HG02571 (cell line): ENCODE measurements around the gene PTGR1.
"Not testable (repeated sequence)": the region's sequence is repeated elsewhere in the genome, so short reads cannot be mapped to it uniquely, and the experiment has no call there.

Experiments
- ATAC-seq: cut with Tn5 transposase; IDR thresholded peaks from one replicate; pipeline ENCODE4 v1.9.1; 2021; ENCODE audit warnings: mild to moderate bottlenecking, moderate library complexity; ENCODE audit not compliant: unreplicated experiment

The PTGR1 gene

DNA sequence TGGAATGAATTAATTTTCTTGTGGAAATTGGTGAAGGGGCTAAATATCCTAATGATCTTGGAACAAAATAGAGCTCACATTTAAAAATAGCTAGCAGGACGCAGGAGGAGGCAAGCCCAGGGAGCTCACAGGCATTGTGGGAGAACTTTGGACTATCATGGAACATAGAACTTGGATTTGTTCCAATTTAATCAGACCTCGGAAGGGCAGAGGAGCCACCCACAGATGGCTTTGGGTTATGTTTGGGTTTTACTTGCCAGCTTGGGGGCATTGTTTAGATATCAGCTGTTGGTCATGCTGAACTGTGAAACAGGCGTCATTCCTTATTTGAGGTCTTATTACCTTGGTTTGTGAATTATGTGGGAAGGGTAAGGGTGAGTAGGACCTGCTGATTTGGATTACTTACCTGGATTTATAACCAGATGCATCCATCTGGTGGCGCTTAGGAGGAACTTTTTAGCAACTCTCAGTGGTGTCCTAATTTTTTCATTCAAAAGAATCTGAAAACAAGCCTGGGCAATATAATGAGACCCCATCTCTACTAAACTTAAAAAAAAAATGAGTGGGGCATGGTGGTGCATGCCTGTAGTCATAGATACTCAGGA, 14.1 kb upstream of the PTGR1 start:
- ATAC-seq = no peak

DNA sequence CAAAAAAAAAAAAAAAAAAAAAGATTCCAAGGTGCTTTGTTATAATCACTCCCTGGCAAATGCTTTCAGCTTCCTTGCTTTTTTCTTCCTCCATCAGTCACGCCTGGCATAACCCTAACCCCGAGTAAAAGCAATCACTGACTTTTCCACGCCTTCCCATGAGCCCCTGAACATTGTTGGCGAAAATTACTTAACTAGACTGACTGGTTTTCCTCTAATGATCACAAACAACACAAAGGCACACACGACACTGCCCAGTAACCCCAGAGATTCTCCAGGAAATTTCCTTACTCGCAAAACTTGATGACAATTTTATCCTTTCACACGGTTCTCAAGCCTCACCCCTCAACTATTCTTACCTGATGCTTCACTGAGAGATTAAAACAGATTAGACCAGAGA, 11.4 kb upstream of the PTGR1 start:
- ATAC-seq = no peak

DNA sequence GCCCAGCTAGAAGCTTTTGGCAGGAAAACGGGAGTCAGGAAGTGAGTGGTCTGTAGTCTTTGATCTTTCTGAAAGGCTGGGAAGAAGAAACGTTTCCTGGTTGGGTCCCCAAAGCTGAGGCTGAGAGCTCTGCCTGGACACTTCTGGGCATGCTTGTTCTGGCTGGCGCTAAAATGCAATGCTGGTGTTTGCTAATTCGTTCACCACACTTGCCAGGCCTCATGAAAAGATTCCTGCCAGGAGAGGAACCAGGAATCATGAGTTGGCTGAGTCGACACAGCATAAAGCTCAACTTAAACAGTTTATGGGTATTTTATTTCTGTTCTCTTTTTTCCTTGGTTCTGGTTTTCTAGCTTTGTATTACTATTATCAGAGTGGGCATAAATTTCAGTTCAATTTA, 10.7 kb upstream of the PTGR1 start:
- ATAC-seq = no peak

DNA sequence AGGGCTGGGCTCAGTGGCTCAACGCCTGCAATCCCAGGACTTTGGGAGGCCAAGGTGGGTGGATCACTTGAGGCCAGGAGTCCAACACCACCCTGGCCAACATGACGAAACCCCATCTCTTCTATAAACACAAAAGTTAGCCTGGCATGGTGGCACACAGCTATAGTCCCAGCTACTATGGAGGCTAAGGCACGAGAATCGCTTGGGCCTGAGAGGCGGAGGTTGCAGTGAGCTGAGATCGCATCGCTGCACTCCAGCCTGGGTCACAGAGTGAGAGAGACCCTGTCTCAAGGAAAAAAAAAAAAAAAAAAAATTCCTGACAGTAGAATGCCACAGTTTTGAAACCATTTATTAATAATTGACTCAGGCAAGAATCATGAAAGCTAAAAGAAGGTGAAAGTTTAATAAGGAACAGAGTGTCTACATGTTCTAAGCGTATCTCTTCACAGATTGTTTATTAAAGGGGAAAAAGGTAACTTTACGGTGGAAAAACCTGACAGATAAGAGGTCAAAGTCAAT, 5.7 kb upstream of the PTGR1 start:
- ATAC-seq = no peak

DNA sequence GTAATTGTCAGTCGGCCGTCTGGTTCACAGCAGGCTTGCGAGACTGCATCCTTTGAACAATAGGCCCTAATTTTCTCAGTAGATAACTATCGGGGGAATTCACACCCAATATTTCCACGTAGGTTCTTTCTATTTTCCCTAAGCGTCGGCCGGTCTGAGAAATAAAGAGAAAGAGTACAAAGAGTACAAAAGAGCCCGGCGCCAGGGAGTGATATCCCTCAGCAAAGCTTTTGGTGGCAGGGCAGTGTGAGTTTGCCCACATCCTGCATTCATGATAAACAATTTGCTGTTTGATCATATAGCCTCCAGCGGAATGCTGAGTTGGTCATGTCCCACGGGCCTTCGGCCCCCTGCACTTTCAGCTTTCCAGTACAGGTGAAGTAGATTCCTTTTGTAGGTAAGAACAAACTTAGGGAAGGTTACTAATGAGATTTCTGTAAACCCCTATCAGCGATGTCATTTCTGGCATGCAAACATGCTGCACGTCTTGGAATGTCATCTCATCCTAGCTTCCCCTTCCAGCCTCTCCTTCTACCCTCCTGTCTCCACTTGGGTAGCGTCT, 4.7 kb upstream of the PTGR1 start:
- ATAC-seq = no peak

DNA sequence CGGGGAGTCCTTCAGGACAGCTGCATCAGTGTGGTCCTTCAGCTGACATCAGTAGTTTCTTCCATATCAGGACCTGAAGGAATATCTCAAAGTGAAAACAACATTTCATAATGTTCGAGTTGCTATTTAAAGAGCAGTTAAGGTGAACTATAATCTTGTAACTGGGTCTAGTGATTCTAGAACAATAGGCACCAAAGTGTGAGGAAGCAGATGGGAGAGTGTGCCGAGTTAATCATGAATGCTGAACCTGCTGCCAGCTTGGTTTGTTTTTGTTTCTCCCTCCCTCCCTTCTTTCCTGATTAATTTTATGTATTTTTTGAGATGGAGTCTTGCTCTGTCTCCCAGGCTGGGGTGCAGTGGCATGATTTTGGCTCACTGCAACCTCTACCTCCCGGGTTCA, 3.6 kb upstream of the PTGR1 start:
- no peak for ATAC-seq

DNA sequence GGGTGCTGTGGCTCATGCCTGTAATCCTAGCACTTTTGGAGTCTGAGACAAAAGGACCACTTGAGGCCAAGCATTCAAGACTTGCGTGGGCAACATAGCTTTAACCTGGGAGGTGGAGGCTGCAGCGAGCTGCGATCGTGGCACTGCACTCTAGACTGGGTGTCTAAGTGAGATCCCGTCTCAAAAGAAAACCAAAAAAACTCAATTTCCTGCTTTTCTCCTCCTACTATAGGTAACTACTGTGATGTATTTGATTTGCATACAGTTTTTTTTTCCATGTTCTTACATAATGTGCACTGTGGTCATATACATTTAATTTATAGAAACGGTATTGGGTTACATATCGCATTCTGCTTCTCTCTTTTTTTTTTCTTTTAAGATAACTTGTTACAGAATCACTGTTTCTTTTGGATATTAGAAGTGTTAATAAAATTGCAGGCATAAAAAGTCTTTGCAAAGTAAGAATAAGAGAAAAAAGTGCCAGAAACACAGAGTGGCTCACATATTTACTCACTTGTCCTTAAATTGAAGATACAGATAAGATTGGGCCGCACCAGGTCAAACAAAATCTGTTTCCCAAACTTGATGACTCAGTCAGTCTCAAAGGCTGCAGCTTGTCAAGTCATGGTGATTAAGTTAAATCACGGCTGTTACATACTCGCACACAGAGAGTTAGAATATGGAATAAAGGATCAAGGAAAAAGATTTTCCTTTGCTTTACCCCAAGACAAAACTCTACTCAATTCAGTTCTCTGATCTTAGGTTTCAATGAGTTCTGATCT, 2.0 kb upstream of the PTGR1 start:
- no peak for ATAC-seq

DNA sequence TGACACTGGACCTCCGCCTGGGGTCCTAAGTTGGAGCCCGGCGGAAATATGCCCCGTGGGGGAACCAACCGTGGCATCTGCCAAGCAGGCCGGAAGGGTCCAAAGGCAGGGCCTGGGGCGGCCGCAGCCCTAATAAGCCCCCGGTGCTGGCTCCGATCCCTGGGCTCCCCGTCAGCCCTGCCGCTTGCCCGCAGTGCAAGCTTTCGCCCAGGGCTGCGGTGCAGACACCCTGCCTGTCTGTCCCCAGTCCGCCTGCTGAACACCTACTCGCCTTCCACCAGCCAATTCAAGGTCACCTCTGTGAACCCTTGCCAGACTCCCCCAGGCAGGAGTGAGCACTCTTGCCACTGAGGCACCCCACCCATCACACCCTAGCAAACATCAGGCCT, 502 bp upstream of the PTGR1 start:
- no peak for ATAC-seq

DNA sequence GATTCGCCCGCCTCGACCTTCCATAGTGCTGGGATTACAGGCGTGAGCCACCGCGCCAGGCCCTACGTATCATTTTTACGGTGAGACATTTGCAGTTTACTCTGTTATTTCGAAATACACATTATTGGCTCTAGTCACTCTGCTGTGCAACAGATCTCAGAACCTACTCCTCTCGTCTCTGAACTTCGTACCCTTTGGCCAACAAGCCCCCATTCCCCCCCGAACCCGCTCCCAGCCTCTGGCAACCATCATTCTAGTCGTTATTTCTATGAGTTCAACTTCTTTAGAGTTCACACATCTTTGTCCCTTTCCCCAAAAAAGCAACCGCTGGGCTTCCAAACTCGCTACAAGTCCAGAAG, 735 bp downstream of the PTGR1 start:
- ATAC-seq = no peak

DNA sequence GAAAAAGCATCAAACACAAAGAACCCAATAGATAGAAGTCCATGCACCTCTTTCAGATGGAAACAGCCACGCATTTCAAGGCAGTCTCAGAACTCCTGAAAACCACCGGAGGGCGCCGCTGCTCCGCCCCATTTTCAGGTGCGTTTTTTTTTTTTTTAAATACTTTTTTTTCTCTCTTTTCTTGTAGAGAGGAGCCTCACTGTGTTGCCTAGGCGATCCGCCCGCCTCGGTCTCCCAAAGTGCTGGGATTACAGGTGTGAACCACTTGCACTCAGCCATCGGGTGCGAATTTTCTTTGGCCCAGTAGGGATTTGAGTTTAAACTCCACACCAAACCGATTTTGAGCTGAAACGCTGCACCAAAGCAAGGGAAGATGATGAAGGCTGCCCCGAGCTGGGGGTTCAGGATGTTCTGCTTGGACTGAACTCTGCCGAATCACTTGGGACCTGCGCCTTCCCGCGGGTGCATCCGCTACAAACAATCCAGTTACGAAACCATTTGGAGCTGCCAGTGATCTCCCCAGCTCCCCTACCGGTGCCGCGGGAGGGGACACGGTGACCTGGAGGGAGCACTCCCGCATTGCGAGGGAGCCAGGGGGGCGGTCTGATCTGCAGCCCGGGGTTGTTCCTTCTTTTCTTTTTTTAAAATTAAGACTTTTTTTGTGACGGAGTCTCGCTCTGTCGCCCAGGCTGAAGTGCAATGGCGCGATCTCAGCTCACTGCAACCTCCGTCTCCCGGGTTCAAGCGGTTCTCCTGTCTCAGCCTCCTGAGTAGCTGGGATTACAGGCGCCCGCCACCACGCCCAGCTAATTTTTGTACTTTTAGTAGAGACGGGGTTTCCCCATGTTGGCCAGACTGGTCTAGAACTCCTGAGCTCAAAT, 1.4 kb downstream of the PTGR1 start:
- ATAC-seq = peak; percentile 55

DNA sequence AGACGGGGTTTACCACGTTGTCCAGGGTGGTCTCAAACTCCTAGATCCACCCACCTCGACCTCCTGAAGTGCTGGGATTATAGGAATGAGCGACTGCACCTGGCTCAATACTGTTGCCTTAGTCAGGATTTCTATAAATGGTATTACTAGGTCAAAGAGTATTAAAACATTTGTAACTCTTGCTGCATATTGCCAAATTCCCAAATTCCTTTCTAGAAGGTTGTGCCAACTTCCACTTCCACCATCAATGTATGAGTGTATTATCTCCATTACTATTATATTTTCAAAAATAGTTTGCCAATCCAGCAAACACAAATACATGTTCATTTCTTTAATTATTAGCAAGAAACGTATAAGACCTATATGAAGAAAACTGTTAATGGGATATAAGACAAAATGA, 10.6 kb downstream of the PTGR1 start:
- ATAC-seq = no peak

DNA sequence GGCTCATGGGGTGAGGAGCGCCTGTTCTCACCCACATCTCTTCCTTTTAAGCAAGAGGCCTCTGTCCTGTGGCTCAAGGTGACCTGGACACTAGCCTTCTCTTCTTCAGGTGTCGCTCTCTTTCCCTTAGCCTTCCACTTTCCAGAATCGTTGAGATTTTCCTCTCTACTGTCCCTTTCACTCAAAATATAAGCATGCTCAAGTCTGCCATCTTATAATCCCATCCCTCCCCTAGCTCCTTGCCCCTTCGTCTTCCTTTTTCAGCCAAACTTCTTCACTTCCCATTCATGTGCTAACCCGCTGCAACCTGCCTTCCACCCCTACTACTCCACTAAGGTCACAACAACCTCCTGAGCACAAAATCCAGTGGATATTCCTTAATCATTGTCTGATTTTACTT, 13.1 kb downstream of the PTGR1 start:
- ATAC-seq = no peak

DNA sequence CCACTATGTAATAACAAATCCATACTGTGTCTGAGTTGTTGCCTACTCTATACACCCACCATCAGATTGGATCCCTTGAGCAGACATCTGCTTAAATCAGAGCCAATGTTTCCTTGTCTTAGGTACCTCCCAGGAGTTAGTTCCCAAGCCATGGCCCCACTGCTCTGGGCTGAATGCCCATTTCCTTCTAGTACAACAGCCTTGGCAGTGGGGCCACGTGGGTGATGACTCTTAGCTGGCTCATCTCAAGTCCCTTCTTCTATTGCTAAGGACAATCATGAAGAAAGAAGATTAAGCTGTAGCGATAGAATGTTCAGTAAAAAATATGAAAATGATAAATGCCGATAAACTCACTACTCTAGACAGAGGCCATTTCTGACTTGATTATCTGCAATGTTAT, 16.6 kb downstream of the PTGR1 start:
- ATAC-seq = no peak

DNA sequence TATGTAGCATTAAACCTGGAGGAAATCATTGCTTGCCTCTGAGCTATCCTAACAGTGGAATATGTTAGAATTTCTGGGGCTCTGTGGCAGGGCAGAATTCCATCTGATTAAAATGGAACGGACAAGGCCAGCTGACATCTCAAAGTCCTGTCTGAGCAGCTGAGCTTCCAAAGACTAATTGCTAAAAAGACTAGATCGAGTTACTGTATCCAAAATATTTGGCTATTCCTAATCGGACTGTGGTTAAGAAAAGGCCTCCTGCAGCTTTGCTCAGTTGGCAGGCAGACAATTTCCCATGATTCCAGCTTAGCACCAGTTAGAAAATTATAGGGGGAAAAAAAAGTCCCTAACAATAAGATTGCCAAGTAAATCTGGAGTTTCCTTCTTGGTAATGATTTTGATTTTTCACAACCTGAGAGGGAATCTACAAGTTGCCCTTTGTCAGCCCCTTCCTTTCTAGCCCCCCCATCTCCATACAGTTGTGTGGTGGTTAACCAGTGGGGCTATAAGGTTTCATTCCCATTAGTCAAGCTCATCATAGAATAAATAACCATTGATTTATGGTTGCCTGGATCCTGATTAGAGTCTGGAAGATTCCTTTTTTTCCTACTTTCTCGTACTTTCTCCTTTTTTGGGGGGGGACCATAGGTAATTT, 26.4 kb downstream of the PTGR1 start:
- ATAC-seq = no peak

DNA sequence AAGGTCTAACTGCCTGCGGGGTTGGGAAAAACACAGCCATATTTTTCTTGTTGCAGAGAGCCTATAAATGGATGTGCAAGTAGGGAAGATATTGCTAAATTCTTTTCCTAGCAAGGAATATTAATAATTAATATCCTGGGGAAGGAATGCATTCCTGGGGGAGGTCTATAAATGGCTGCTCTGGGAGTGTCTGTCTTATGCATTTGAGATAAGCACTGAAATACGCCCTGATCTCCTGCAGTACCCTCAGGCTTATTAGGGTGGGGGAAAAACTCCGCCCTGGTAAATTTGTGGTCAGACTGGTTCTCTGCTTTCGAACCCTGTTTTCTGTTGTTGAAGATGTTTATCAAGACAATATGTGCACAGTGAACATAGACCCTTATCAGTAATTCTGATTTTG, 31.3 kb downstream of the PTGR1 start:
- ATAC-seq = not testable (repeated sequence)

DNA sequence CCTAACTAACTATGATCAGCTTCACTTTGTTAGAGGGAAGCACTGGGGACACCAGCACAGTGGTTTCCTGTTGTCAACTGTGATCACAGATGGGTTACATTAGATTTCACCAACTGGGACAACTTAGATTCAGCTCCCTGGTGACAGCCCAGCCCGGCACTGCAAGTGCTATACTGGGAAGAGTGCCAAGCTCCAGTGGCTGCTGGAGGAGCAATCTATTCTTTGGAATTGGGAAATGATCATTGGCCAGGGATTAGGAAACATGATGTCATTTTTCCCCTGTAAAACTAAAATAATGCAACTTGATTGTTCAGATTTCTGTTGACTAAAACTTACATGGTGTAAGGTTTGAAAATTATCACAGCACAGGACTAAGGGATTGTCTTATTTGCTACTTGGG, 33.2 kb downstream of the PTGR1 start:
- no peak for ATAC-seq

DNA sequence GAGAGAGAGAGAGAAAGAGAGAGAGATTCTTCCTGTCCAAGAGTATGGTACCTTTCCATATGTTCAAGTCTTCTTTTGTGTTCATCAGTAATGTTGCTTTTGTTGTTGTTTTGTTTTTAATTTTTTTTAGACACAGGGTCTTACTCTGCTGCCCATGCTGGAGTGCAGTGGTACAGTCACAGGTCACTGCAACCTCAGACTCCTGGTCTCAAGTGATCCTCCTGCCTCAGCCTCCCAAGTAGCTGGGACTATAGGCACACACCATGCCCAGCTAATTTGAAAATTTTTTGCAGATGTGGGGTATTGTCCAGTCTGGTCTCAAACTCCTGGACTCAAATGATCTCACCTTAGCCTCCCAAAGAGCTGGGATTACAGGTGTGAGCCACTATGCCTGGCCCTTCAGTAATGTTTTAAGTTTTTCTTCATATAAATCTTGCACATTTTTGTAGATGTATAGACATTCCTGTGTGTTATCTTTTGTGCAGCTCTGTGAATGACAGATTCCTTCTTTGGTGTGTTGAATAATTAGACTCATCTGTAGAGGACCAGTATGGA, 38.2 kb downstream of the PTGR1 start:
- no peak for ATAC-seq

DNA sequence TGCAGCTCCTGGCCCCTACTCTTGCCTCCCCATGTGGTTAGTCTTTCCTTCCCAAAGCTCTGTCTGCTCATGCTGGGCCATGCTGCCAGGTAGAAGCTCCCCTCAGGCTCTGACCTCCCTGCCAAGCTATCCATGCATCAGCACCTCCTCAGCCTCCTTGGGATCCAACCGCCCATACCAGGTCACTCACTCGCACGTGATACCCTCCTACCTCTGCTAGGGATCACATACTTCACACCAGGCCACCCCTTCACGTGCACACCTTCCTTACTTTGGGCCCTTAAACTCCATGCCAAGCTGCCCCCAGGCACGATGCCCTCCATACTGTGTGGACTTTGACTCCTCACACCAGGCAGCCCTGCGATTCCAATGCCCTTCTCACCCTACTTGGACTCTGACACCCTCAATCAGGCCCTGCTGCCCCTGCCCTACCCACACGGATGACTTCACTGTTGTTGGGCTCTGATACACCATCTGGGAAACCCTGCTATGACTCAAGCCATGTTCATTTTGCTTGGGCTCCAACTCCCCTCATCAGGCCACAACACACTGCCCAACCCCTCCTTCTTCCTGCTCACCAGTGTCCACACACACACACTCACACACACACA, 40.3 kb downstream of the PTGR1 start:
- ATAC-seq = no peak

DNA sequence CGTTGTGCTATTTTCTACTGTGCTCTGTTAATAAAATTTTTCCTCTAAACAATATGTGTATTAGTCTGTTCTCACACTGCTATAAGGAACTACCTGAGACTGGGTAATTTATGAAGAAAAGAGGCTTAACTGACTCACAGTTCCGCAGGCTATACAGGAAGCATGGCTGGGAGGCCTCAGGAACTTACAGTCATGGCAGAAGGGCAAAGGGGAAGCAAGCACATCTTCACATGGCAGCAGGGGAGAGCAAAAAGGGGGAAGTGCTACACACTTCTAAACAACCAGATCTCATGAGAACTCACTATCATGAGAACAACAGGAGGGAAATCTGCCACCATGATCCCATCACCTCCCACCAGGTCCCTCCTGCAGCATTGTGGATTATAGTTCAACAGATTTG, 44.0 kb downstream of the PTGR1 start:
- ATAC-seq = not testable (repeated sequence)

DNA sequence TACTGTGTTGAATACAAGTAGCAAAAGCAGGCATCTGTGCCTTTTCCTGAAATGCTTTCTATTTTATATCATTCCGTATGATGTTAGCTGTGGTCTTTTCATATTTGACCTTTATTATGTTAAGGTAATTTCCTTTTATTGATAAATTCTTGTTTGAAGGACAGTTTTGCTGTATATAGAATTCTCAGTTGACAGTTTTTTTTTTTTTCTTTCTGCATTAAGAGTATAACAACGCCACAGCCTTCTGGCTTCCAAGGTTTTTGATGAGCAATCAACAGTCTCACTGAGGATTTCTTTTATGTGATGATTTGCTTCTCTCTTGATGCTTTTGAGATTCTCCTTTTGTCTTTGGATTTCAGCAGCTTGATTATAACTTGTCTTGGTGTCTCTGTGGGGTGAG, 50.8 kb downstream of the PTGR1 start:
- no peak for ATAC-seq
